HG03469 (cell line): ENCODE measurements around the gene CPAMD8.
"Not testable (repeated sequence)": the region's sequence is repeated elsewhere in the genome, so short reads cannot be mapped to it uniquely, and the experiment has no call there.

ENCODE experiments used
- ATAC-seq: cut with Tn5 transposase; IDR thresholded peaks from one replicate; pipeline ENCODE4 v1.9.1; 2021; ENCODE audit warnings: mild to moderate bottlenecking, moderate library complexity, moderate number of reproducible peaks; ENCODE audit not compliant: unreplicated experiment

CPAMD8 gene

DNA sequence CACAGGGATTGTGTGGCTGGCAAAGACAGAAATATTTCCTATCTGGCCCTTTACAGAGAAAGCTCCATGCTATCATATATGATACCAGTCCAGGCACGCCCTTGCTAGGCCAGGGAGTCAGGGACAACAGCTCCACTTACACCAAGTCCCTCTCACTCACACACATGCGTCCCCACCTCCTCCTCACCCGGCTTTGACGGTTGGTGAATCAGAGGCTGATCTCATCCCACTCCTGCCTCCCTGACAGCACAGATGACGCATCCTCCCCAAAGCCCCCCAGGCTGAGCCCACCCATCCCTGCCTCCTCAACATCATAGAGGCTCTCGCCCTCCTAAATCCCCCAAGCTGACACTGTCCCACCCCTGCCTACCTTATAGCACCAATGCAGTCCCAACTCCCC, 75.1 kb downstream of the CPAMD8 start:
- no peak for ATAC-seq

DNA sequence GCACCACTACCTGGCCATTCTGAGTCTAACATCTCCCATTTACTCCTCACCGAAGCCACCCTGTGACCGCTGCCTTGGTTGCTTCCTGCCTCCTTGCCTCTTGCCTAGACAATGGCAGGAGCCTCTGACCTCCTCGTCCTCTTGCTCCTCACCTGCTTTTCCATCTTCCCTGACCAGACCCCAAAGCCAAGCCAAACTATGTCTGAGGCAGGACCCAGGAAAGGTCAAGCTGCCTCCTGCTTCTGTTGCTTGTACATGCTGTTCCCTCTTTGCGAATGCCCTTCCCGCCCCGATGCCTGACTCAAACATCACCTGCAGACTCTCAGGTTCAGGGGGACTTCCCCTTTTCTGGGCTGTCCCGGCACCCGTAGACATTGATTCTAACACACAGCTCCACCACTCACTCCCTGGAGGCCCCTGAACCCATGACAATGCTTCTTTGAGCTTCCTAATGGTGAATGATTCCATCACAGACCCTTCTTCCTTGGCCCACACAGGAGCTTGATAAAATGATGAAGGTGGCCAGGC, 77.0 kb downstream of the CPAMD8 start:
- ATAC-seq: no peak

DNA sequence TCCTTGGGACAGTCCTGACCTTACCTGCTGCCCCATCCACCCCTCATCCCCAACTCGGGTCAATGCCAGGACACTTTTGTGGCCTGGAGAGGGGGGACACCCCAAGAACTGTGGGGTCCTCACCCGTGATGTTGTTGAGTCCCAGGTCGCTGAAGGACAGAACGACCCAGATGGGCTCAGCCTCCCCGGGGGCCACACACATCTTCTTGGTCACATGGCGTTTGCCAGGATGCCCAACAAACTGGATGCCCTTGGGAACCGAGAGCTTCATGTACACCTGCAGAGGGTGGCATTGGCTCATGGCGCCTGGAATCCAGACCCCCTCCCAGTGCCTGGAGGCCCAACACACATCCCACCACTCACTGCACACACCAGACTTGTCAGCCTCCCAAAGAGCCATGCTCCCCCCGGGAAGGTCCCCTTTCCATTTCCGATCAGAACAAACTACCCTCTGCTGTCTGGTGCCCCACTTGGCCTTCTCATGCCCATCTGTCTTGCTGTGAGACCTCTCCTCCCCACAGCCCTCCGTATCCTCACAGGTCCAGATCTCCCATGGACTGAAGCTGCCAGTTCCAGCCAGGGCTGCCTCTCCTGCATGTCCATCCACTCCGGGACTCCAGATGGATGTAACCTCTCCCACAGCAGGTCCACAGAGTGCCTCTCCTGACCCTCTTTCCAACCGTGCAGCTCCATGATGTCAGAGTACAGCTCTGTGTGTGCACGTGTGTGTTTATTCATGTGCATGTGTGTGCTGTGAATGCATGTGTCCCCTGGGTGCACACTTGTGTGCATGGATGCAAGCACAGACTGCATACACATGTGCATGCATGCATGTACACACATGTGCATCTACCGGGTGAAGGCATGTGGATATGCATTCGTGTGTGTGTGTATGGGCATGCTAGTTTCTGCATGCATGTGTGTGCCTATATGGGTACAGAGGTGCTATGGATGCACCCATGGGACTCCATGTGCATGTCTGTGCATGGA, 79.4 kb downstream of the CPAMD8 start:
- ATAC-seq: no peak

DNA sequence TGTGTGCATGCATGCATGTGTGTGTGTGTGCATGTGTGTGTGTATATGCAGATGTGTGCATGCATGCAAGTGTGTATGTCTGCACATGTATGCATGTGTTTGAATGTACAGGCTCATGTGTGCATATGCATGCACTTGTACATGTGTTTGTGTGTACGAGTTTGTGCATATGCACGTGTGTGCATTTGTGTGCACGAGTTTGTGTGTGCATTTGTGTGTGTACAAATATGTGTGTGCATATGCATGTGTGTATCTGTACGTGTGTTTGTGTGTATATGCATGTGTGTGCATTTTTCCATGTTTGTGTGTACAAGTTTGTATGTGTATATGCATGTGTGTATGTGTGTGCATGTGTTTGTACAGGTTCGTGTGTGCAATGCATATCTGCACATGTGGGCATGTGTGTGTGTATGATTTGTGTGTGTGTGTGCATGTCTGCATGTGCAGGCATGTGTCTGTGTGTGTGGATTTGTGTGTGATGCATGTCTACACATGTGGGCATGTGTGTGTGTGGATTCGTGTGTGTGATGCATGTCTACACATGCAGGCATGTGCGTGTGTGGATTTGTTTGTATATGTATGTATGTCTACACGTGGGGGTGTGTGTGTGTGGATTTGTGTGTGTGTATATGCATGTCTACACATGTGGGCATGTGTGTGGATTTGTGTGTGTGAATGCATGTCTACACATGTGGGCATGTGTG, 80.7 kb downstream of the CPAMD8 start:
- no peak for ATAC-seq

DNA sequence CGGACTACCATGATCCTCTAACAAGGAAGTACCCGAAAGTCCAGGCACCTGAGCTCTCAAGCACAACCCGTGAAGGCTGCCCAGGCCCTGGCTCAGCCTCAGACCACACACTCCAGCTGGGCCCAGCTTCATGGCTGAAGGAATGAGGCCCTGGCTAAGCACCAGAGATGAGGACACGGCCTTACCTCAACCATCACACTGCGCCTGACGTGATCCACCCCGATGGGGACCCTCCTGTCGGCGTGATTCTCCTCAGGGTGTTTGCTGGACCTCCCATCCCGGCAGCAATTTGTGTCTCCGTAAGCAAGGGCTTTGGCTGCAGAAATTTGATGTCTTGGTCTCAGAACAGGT, 81.3 kb downstream of the CPAMD8 start:
- ATAC-seq: no peak

DNA sequence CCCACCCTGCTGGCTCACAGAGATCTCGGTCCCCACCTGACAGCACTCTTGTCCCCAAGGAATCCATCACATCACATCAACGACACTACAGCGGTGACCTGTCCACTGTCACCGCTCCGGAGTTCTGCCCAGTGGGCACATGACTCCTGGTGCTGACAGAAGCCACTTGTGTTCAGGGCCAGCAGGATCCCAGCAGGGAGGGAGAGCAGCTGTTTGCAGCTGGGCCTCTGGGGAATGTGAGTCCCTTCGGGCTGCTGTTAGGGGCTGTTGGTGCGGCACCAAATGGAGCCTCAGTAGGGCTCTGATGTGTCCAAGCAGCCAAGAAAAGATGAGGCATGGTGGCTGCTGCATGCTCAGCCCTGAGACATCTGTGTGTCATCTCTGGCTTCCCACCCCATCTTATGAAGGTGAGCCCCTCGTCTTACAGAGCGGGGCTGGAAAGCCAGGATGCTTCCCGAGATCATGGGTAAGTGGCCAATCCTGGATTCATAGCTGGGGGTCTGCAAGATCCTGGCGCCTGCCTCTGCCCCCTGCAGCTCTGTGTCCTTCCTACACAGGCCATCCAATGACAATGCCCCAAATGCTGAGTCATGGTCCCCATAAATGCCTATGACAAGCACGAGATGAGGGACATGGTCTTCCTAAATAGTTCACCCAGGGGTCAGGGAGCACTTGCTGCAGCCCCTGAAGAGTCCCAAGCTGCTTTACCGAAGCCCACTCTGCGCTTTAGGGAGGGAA, 81.8 kb downstream of the CPAMD8 start:
- ATAC-seq: no peak

DNA sequence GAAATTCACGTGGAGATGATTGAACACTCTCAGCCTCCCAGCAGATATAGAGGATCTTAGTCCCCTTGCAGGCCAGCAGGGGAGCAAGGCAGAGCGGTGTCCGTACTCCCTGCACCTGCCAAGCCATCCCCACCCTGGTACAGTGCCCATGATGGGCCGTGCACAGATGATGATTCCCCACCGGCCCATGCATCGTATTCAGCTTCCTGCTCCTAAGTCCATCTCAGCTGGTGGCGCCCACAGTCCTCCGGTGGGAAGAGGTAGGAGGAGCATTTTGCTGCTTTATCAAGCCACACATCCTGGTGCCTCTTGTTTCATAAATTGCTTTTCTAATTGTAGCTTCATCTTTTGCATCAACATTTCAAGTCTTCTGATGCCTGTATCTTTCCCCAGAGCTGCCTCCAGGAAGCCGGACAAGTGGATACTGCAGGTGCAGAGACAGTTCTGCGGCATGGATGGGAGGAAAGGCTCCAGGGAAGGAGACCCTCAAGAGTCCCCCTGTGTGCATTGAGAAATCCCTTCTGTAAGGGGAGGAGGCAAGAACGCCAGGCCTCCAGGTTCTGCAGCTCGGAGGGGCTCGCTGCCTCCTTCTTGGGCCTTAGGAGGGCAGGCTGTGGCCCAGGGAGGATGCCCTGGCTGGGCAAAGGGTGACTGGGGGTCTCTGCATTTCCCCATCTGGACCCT, 82.5 kb downstream of the CPAMD8 start:
- ATAC-seq: no peak

DNA sequence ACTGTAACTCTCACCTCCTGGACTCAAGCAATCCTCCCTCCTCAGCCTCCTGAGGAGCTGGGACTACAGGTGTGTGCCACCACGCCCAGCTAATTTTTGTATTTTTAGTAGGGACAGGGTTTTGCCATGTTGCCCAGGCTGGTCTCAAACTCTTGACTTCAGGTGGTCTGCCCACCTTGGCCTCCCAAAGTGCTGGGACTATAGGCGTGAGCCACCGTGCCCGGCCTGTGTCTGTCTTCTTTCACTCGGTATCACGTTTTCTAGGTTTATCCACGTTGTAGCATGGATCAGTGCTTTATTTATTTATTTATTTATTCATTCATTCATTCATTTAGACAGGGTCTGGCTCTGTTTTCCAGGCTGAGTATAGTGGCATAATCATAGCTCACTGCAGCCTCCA, 83.5 kb downstream of the CPAMD8 start:
- ATAC-seq: not testable (repeated sequence)

DNA sequence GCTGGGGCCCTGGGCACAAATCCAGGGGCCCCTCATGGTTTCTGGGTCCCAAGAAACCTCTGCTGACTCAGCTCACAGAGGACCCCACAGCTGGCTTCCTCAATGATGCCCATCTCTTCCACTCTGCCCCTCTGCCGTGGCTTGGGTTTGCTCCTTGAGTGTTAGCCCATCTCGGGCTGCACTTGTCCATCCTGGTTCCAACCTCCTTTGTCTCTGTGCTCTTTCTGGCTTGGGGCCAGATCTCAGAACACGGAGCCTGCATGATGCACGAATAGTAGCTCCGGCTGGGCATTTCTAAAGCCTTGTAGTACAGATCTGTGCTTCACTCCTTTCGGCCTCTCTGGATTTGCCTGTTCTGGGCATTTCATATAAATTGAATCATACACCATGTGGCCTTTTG, 84.0 kb downstream of the CPAMD8 start:
- ATAC-seq: no peak

DNA sequence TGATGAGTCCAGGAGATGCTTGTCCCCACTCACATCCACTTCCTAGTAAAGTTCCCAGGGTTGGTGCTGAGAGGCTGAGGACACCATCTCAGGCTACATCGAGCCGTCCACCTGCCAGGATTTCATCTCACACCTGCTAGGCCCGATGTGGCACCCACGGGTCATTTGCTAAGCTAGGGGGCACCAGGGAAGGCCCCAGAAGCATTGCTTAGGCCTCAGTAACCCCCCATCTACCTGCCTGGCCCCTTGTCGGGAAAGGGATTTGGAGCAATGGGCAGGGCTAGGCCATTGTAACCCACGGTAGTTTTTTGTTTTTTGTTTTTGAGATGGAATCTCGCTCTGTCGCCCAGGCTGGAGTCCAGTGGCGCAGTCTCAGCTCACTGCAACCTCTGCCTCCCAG, 86.0 kb downstream of the CPAMD8 start:
- ATAC-seq: no peak

DNA sequence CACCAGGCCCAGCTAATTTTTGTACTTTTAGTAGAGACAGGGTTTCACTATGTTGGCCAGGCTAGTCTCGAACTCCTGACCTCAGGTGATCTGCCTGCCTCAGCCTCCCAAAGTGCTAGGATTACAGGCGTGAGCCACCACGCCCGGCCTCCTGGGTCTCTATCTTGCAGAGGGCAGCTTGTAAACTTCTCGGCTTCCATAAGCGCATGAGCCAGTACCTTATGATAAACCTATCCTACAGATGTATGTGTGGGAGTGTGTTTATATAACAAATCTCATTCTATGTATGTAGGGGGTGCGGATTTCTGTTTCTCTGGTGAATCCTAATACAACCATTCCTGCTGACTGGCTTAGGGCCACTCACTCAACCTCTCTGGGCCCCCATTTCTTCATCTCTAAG, 86.5 kb downstream of the CPAMD8 start:
- not testable (repeated sequence) for ATAC-seq

DNA sequence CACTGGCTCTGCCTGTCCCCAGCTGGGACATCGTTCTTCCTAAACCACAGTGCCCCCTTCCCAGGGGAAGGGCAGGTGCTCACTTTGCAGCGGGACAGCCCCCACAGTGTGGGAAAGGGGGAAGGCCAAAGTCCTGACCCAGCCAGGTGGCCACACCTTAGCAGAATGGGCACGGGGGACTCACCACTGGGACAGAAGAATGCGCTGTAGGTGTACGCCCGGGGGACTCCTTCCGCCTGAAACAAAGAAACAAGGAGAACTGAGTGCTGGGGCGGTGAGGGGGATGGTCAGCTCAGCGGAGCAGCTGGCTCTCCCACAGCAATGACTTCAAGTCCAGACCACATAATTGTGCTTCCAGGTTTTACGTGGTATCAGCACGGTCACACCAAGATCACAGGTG, 88.4 kb downstream of the CPAMD8 start:
- no peak for ATAC-seq

DNA sequence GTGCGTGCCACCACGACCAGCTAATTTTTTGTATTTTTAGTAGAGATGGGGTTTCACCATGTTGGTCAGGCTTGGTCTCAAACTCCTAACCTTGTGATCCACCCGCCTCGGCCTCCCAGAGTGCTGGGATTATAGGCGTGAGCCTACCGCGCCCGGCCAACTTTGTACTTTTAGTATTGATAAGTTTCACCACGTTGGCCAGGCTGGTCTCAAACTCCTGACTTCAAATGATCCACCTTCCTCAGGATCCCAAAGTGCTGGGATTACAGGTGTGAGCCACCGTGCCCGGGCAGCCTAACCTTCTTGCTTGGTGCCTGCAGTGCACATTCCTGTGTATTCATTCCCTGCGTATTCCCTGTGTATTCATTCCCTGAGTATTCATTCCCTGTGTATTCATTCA, 88.8 kb downstream of the CPAMD8 start:
- ATAC-seq: not testable (repeated sequence)

DNA sequence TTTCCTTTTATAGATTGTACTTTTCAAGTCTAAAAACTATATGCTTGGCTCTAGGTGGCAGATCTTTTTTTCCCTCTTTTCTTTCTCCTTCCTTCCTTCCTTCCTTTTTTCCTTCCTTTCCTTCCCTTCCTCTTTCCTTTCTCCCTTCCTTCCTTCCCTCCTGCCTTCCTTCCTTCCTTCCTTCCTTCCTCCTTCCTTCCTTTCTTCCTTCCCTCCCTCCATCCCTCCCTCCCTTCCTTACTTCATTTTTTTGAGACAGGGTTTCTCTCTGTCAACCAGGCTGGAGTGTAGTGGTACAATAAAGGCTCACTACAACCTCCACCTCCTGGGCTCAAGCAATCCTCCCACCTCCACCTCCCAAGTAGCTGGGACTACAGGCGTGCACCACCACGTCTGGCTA, 89.7 kb downstream of the CPAMD8 start:
- no peak for ATAC-seq

DNA sequence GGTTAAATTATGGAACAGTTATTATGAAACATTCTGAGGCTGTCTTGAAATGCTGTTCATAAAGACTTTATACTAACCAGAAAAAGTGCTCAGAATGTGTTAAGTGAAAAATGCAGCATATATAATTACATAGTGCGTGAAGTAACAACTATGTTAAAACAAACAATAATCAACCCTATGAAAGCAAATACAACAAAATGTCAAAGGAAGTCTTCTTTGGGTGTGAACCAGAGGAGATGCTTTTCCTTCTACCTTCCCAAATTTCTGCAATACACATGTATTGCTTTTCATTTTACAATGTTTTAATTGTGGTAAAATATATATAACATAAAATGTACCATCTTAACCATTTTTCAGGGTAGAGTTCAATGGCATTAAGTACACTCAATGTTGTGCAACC, 92.1 kb downstream of the CPAMD8 start:
- ATAC-seq: no peak

DNA sequence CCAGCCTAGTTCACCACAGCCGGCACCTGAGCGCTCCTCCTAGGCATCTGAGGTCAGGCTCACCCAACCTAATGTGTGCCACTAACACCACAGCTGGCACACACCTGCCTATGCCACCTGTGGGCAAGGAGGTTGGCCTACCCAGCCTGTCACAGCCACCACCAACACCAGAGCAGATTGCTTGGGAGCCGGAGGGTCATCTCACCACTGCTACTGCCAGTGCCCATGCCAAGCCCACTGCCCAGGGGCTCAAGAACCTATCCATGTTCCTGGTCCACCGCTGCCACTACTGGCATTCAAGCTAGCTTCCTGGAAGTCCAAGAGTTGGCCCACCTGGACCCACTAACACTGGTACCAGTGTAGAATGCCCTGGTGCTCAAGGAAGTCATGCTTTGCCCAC, 95.3 kb downstream of the CPAMD8 start:
- no peak for ATAC-seq

DNA sequence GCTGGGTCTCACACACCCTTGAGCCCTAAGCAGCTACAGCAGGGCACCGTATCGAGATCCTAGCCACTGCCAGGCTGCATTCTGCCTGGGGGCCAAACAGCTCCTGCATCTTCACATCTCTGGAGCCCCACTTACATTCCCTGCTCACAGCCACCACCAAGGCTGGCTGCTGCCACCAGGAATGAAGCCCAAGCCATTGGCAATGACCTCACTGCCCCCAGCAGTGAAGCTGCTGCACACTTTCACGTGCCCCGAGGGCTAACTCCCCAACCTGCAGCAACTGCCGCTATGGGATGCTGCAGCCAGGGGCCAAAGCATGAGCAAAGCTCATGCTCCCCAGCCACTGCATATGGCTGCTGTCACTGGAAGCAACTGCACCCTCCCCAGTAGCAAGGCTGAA, 95.9 kb downstream of the CPAMD8 start:
- ATAC-seq: no peak

DNA sequence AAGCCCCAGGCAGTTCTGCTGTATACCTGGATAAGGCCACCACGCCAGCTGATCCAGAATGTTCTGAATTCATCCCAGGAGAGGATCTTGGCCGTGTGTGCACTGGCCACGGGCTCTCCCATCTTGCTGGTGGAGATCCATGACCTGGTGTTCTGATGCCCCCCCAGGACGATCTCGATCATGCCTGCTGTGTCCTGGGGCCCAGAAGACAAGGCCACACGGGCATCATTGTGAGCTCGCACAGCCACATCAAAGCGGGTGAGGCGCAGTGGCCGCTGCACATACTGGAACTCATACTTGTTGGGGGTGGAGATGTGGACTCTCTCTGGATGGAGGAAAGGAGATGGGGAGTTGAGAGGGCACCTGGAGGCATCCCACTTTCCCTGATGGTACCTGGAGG, 97.7 kb downstream of the CPAMD8 start:
- ATAC-seq: no peak

DNA sequence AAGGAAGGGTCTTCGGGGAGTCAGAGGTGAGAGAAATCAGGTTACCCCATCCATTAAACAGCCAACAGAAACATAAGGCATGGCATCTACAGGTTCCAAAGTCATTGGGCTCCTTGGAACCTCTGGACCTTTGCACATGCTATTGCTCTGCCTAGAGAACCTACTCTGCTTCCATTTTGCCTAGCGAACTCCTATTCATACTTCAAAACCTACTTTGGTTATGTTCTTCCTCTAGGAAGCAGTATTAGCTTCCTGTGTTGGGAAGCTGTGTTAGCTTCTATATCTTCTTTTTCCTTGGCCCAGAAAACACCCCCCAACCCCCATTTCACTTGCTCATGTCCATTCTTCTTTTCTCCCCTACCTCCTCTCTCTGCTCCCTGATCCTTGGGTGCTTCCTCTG, 98.3 kb downstream of the CPAMD8 start:
- ATAC-seq: no peak

DNA sequence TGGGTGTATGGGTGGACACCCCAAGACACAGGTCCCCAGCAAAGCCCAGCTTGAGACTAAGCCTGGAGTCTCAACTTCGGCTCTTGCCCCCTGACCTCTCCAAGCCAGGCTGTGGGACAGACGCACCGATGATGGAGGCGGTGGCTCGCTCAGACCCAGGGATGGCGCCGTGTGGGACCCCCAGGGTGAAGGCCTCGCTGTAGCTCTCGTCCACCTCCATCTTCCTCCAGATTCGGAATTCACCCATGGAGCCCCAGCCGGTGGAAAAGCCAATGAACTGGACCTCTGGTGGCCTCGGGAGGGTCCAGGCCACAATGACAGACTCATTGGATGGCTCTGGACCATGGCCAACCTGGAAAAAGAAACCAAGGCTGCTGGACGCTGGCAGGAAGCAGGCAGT, 98.7 kb downstream of the CPAMD8 start:
- ATAC-seq: no peak

DNA sequence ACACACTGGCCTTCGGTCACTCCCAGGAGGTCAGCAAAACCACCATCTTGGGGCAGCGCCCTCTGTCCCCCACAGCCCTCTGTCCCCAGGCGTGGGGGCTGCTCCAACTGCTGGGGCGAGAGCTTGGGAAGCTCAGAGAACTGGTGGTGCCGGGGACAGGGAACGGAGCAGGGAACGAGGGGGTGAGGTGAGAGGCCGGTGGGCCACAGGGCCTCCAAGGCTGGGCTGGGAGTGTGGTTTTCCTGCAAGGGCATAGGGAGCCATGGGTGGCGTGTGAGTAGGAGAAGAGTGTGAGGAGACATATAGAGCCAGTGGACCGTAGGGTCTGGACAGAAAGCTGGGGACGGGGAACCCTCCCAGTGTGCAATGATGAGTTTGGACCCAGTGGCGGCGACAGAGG, 103.7 kb downstream of the CPAMD8 start:
- no peak for ATAC-seq
